ENCODE results near the gene ABHD11. TPM values are rescaled to one million over a fixed set of nuclear protein-coding genes. Genes with fewer than 3 reads are reported as not detected.

ABHD11 gene
- total RNA-seq, 4 donors from 2014 or later, result 39.5 to 75.8 (median 67.1) TPM

DNA sequence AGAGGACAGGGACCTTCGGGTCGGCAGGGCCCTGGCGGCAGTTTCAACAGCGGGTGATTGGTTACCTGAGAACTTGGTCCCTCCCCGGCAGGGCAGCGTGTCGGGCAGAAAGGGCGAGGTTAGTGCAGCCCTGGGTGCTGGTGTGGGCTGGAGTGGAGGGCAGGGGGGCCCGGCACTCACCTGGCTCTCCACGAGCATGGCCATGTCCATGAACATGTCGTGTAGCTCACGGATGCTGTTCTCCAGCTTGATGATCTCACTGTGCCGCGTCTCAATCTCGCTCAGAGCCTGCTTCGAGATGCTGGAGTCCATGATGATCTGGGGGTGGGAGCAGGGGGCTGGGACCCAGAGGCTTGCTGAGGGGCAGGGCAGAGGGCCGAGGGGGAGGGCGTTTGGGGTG is 35.9 kb downstream of the ABHD11 start:
- H3K36me3 ChIP-seq, result peaks cover 9 to 11% of the 10 kb centered on the region in 2 donors
- 95% methylated on average over 12 to 18 of the region's 18 CpGs for WGBS, 2 donors
- intact Hi-C loops (cut with DNase I), result no loop called here
- TF ChIP-seq, protein P1, sequence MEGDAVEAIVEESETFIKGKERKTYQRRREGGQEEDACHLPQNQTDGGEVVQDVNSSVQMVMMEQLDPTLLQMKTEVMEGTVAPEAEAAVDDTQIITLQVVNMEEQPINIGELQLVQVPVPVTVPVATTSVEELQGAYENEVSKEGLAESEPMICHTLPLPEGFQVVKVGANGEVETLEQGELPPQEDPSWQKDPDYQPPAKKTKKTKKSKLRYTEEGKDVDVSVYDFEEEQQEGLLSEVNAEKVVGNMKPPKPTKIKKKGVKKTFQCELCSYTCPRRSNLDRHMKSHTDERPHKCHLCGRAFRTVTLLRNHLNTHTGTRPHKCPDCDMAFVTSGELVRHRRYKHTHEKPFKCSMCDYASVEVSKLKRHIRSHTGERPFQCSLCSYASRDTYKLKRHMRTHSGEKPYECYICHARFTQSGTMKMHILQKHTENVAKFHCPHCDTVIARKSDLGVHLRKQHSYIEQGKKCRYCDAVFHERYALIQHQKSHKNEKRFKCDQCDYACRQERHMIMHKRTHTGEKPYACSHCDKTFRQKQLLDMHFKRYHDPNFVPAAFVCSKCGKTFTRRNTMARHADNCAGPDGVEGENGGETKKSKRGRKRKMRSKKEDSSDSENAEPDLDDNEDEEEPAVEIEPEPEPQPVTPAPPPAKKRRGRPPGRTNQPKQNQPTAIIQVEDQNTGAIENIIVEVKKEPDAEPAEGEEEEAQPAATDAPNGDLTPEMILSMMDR (IDR thresholded peaks at IDR 0.05), result no peak
- TF ChIP-seq POLR2A (IDR thresholded peaks at IDR 0.05), result no peak
- no peak overlapping the region for H3K27ac ChIP-seq
- H3K27me3 ChIP-seq, result no peaks in the 10 kb centered on the region
- no peaks in the 10 kb centered on the region for H3K9me3 ChIP-seq
- H3K4me1 ChIP-seq, result no peaks in the 10 kb centered on the region
- no peak for DNase-seq
- H3K4me3 ChIP-seq (replicated peaks in 1 of 3), result no peak overlapping the region

DNA sequence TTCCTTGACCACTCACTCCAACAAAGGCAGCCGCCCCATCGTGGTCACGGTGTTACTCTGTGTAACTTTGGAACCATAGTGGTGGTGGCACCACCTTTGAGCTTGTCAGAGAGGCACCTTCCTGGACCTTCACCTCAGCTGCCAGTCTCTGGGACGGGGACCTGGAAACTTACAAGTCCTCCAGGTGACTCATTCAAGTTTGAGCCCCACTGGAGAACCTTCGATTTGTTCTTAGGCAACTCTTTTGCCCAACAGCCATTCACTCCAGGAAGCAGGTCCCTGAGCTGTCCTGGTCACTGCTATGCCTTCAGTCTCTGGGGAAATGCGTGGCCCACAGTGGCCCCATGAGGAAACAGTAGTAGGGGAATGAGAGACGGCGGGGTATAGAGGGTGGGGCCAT is 36.4 kb downstream of the ABHD11 start:
- Histone ChIP-seq H3K27ac (no peak overlapping the region), H3K36me3 (peaks cover 11 to 14% of the 10 kb centered on the region in 2 donors), H3K4me1 (no peaks in the 10 kb centered on the region), H3K27me3 (no peaks in the 10 kb centered on the region), H3K4me3 (replicated peaks in 1 of 3) (no peak overlapping the region), H3K9me3 (no peaks in the 10 kb centered on the region)
- no peak for DNase-seq
- intact Hi-C loops (cut with DNase I), result no loop called here
- 89 to 93% methylated on average over 8 of the region's 8 CpGs for WGBS, 2 donors
- TF ChIP-seq POLR2A (IDR thresholded peaks at IDR 0.05), result no peak
- TF ChIP-seq, protein P1 (IDR thresholded peaks at IDR 0.05), result no peak

DNA sequence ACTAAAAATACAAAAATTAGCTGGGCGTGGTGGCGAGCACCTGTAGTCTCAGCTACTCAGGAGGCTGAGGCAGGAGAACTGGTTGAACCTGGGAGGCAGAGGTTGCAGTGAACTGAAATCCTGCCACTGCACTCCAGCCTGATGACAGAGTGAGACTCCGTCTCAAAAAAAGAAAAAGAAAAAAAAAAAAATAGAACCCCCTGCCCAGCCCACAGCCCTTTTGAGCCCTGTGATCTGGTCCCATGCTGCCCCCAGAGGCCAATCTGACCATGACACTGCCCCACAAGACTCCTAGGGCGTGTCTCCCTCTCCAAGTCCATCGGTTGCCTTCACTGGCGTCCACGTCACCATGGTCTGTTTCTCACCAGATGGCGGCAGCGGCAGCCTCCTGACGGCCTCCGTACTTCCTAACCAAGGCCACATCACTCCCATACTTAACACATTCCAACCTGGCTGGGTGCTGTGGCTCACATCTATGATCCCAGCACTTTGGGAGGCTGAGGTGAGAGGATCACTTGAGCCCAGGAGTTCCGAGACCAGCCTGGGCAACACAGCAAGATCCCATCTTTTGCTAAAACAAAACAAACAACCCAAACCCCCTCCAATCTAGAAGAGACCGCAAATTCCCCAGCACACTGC is 37.1 kb downstream of the ABHD11 start:
- Histone ChIP-seq H3K27ac (no peak overlapping the region), H3K27me3 (no peaks in the 10 kb centered on the region), H3K4me3 (replicated peaks in 1 of 3) (no peak overlapping the region), H3K9me3 (no peaks in the 10 kb centered on the region), H3K36me3 (peaks cover 11 to 21% of the 10 kb centered on the region in 2 donors), H3K4me1 (no peaks in the 10 kb centered on the region)
- TF ChIP-seq, protein P1 (IDR thresholded peaks at IDR 0.05), result peak in 5 of 6 experiments; percentile 28 to 56 (median 47)
- no peak for TF ChIP-seq POLR2A (IDR thresholded peaks at IDR 0.05)
- DNase-seq, result peak; percentile 29 to 40
- intact Hi-C loops (cut with DNase I), result no loop called here
- WGBS, 2 donors, result 80 to 87% methylated on average over 13 of the region's 13 CpGs

DNA sequence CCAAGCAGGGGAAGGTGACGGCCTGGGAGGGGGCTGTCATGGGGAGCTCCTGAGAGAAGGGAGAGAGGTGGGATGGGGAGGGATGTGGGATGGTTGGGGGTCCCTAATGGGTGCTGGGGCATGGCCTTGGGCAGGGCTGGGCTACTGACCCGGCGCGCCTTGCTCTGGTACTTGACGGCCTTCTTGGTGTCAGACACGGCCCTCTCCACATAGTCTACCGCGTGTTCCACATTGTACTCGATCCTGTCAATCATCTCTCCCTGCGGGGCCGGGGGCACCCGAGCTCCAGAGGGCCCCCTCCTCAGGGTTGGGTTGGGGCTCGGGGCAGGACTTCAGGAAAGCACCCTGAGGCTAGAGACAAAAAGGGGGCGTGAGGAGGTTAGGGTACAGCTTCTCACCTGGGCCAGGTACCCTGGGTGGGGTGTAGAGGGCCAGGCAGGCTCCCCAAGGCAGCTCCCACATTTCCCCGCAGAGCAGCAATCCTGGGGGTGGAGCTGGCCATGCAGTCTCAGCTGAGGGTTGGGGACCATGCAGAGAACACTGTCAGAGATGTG is 37.9 kb downstream of the ABHD11 start:
- 83 to 93% methylated on average over 6 to 13 of the region's 15 CpGs for WGBS, 2 donors
- no peak overlapping the region for H3K27ac ChIP-seq
- H3K36me3 ChIP-seq, result peaks cover 11 to 25% of the 10 kb centered on the region in 2 donors
- intact Hi-C loops (cut with DNase I), result no loop called here
- TF ChIP-seq, protein P1 (IDR thresholded peaks at IDR 0.05), result no peak
- TF ChIP-seq POLR2A (IDR thresholded peaks at IDR 0.05), result no peak
- H3K27me3 ChIP-seq, result no peaks in the 10 kb centered on the region
- no peaks in the 10 kb centered on the region for H3K4me1 ChIP-seq
- H3K9me3 ChIP-seq, result no peaks in the 10 kb centered on the region
- no peak overlapping the region for H3K4me3 ChIP-seq (replicated peaks in 1 of 3)
- no peak for DNase-seq

DNA sequence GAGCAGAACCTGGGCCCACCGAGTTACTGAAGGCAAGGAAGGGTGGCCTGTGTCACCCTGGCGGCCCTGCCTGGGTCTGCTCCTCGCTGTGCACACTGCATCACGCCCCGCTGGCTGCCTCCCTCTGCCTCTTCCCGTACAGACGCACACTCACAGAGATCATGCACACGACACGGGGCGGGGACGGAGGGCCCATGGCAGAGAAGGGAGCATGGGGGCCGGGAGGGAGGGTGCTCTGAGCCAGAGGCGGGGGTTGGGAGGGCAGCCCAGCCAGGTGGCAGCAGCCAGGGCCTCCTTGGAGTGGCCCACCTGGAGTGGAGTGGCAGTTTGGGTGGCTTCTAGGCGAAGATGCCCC is 38.6 kb downstream of the ABHD11 start:
- 76 to 88% methylated on average over 12 to 14 of the region's 14 CpGs for WGBS, 2 donors
- DNase-seq, result no peak
- no peak overlapping the region for H3K4me3 ChIP-seq (replicated peaks in 1 of 3)
- H3K27ac ChIP-seq, result no peak overlapping the region
- H3K9me3 ChIP-seq, result no peaks in the 10 kb centered on the region
- H3K27me3 ChIP-seq, result no peaks in the 10 kb centered on the region
- intact Hi-C loops (cut with DNase I), result no loop called here
- TF ChIP-seq, protein P1 (IDR thresholded peaks at IDR 0.05), result no peak
- TF ChIP-seq POLR2A (IDR thresholded peaks at IDR 0.05), result no peak
- no peaks in the 10 kb centered on the region for H3K4me1 ChIP-seq
- H3K36me3 ChIP-seq, result peaks cover 11 to 25% of the 10 kb centered on the region in 2 donors

Data from thyroid gland (tissue), 4 donors.